Stimulated activated CD4-positive, alpha-beta T cell treated with anti-CD3 and anti-CD28 coated beads, Interleukin-2, amount 100 ng/mL, for 24 hours (primary cell): ENCODE measurements around the gene EDAR.

Experiments
- DNase-seq, 2 donors: peaks; one replicate each; pipeline ENCODE4 v3.0.0-alpha.2; 2020

Gene EDAR

GRCh38 chr2:108922141-108922915, 66.7 kb downstream of the EDAR start:
- DNase-seq = no peak

- DNase-seq = no peak
Measured at GRCh38 chr2:108921096-108922030, 67.7 kb downstream of the EDAR start.

- DNase-seq = no peak
Measured at GRCh38 chr2:108920686-108921085, 68.3 kb downstream of the EDAR start.

GRCh38 chr2:108919571-108920373, 69.2 kb downstream of the EDAR start:
- DNase-seq = no peak

GRCh38 chr2:108918941-108919341, 70.1 kb downstream of the EDAR start:
- no peak for DNase-seq

GRCh38 chr2:108918156-108918874, 70.7 kb downstream of the EDAR start:
- DNase-seq = no peak

GRCh38 chr2:108917526-108917925, 71.5 kb downstream of the EDAR start:
- peak in 1 of 2 donors; percentile 12 for DNase-seq

GRCh38 chr2:108916796-108917421, 72.1 kb downstream of the EDAR start:
- DNase-seq = peak in 1 of 2 donors; percentile 8

- peak in 1 of 2 donors; percentile 13 for DNase-seq
Measured at GRCh38 chr2:108916122-108916795, 72.8 kb downstream of the EDAR start.

- DNase-seq = no peak
Measured at GRCh38 chr2:108912629-108912902, 76.5 kb downstream of the EDAR start.

GRCh38 chr2:108911807-108912628, 77.0 kb downstream of the EDAR start:
- no peak for DNase-seq

- DNase-seq = no peak
Measured at GRCh38 chr2:108911401-108911800, 77.6 kb downstream of the EDAR start.

GRCh38 chr2:108910541-108911396, 78.3 kb downstream of the EDAR start:
- DNase-seq = no peak

- no peak for DNase-seq
Measured at GRCh38 chr2:108910011-108910431, 79.0 kb downstream of the EDAR start.

GRCh38 chr2:108909275-108909823, 79.7 kb downstream of the EDAR start:
- no peak for DNase-seq

- DNase-seq = no peak
Measured at GRCh38 chr2:108908713-108909070, 80.3 kb downstream of the EDAR start.

GRCh38 chr2:108907822-108908712, 81.0 kb downstream of the EDAR start:
- no peak for DNase-seq

- DNase-seq = no peak
Measured at GRCh38 chr2:108906403-108907077, 82.5 kb downstream of the EDAR start.
